HG02678 (cell line): Measurements from ENCODE around the gene PLAGL2.
"Not testable (repeated sequence)": the region's sequence is repeated elsewhere in the genome, so short reads cannot be mapped to it uniquely, and the experiment has no call there.

Source experiments
- ATAC-seq: cut with Tn5 transposase; IDR thresholded peaks from one replicate; pipeline ENCODE4 v1.9.1; 2021; ENCODE audit warnings: mild to moderate bottlenecking, moderate library complexity; ENCODE audit not compliant: unreplicated experiment

The PLAGL2 gene

GRCh38 chr20:32204205-32205109, 3.1 kb downstream of the PLAGL2 start:
- no peak for ATAC-seq

DNA sequence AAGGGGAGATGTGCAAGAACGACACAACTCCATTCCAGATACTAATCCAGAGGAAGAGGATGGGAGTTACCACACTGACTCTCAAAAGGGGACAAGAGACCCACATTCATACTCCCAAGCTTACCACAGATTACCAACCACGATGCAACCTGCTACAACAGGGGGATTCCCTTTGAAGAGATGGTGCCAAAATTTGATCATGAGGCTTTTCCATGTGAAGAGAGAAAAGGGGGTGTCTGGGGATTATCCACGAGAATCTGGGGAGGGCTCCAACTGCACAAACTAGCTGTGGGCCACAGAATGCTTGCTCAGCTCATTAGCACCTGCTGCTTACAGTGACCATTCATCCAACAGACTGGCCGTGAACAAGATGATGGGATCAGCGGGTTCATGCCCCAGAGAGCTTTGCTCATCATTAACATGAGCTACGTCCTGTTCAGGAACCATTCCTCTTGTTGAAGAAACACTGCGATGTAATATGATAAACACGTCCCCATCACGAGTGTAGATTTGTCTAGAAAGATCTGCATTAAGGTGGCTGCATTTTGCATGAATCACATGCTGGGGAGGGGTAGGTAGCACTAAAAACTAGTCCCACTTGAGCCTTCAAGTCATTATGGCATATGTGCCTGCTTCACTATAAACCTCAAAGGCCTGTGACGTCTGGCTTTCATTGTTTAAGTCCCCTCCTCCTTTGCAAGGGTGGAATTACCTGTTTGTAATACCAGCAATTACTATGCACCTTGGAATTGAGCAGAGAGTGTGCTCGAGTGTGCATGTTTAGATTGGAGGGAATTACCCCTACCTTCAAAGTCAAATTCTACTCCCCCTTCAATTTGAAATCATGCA, 4.0 kb downstream of the PLAGL2 start:
- no peak for ATAC-seq

DNA sequence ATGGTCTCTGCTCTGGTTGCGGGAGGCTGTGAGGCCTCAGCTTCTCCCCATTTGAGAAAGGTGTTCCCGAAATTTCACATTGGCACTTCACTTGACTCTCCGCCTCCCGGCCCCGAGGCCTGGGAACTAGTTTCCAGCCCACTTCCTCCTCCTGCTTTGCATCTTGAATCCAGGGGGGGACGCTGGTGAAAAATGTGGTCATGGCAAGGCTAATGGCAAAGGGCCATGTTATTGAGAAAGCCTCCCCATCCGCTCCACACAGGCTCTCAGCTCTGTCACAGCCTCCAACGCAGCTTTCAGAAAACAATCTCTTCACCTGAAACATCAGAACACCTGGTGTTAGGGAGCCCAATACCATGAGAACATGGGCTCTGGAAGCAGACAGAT, 5.6 kb downstream of the PLAGL2 start:
- no peak for ATAC-seq

GRCh38 chr20:32201296-32201976, 6.1 kb downstream of the PLAGL2 start:
- ATAC-seq, result no peak

DNA sequence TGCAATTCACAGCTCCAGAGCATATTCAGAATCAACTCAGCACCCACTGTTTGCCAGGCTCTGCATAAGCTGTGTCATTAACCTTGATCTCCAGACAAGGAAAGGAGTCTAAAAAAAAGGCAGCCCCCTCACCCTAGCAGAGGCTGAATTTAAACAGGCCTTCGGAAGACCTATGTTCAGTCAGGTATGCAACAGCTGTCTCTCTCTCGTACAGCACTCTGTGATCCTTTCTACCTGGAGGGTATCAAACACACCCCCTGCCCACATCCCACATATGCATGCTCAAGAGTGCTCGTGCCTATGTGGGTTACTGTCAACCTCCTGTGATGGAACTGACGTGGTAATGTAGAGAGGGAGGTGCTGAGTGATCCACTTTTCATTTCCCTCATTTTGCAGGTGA, 8.5 kb downstream of the PLAGL2 start:
- no peak for ATAC-seq

DNA sequence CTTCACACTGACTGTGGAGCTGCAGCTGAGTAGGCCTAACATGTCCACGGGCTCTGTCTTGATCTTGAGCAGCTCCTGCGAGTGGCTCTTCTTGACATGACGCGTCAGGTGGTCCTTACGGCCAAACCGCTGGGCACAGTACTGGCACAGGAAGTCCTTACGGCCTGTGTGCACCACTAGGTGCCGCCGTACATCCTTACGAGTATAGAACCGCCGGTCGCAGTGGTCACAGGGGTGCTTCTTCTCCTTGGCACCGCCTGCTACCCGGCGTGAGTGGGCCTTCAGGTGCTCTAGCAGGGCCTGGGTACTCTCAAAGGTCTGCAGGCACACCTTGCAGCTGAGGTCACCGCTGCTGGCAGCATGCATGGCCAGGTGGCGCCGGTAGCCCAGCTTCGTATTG, 10.4 kb downstream of the PLAGL2 start:
- not testable (repeated sequence) for ATAC-seq

DNA sequence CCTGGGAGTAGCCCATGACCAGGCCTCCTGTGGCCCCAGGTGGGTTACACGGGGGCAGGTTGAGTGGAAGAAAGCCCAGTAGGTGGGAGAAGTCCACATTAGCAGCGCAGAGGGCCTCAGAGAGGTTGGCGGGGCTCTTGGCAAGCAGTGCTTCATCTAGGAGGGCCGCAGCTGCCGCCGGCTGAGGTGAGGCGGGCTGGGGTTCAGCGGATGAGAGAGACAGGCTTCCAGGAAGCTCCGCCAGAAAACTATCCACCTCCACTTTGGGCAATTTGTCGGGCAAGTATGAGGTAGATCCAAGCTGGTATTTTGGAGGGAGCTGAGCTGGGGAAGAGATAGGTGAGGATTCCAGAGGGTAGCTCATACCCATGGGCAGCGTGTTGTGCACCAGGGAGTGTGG, 10.9 kb downstream of the PLAGL2 start:
- ATAC-seq, result not testable (repeated sequence)

DNA sequence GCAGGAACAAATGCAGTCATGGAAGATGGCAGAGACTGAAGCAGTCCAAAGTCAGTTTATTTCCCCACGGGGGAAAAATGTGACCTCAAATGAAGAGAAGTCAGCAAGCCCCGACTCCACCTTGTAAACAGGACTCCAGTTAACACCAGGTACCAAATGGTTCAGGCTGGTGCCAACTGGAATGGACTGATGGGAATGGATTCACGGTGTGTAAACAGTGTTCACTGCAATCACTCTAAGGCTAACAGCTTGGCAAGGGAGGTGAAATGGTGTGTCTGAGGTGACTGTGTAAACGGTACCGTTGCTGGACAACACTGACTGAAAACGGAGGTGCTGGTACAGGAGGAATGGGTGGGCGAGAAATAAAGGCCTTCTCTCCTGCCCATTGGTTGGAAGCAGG, 12.0 kb downstream of the PLAGL2 start:
- ATAC-seq, result no peak

DNA sequence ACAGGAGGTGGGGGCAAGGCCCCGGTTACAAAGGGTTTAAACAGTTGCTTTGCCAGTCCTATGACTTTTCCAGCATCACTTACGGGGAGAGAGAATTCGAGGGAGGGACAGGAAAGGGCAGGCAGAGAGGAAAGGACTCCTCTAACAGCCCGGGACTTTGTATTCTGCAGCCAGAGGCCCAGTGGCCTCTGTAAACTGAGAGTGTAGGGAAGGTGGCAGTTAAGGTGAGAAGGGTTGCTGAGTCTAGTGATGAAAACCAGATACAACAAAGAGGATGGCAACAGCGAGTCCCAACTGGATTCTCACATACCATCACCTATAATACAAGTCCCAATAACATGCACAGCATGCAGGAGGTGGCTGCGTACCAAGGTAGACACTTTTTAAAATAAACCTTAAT, 13.5 kb downstream of the PLAGL2 start:
- no peak for ATAC-seq

- ATAC-seq, result not testable (repeated sequence)
Observed at GRCh38 chr20:32193336-32193735, 14.2 kb downstream of the PLAGL2 start.

DNA sequence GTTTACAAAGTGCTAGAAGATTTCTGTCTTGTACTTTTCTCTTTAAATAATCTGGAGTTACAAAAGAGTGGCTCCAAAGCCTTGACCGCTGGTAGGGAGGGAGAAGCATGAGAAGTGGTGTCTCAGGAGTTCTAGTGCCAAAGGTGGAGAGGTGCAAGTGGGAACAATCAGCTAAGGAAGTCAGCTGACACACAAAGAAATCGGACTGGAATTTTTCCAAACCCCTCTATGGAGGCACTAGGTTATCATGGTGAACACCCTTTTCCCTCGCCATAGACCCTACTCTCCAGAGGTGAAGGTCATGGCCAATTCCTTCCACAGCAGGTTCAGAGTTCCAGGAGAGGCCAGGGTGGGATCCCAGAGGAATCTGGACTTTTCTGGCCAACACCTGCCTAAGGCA, 14.8 kb downstream of the PLAGL2 start:
- no peak for ATAC-seq

- no peak for ATAC-seq
Observed at GRCh38 chr20:32191873-32192272, 15.7 kb downstream of the PLAGL2 start.

DNA sequence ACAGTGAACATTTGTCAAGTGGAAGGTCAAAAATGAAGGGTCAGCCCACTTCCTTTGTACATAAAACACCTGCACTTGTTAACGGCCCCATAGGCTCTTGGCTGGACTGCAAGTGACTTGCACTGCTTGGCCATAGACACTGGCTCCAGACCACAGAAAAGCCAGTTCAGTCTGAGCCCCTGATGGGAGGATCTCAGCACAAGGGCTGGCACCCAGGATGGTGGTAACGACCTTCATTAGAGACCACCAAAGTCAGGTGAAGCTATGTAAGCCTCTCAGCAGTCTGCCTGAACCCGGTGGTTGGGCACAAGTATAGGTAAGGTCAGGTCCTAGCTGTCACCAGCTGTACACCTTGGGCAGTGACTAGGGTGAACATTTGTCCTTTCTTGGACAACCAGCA, 16.1 kb downstream of the PLAGL2 start:
- no peak for ATAC-seq

DNA sequence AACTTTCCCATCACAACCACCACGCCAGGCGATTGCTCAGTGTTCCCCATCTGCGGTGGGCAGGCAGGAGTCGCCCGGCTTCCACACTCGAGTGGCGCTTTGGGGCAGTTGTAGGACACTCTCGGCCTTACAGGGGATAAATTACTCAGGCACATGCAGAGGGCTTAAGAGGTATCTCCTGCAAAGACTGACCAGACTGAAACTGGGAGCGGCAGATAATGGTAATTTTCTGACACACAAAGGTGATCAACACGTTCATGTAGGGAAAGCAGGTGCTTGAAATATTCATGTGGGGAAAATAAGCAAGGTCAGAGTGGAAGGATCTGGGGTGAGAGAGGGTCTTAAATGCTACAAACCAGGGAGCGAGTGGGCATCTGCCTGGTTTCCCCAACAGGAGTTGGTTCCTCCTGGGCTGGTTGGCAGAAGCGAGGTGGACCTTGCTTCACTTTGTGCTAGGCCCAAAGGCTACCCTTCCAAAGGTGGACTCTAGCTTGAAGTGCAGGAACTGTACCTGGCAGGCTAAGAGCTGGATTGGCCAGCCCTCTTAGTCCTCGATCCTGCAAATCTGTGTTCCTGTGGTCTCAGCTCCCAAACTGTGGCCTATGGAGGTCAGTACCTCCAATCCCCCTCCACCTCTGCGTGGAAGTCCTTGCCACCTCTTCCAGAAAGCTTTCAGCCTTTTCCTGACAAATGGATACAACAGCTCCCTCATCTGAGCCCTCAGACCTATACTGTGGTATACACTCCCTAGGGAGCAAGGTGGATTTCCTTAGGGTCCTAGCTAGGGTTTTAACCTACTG, 16.7 kb downstream of the PLAGL2 start:
- no peak for ATAC-seq

GRCh38 chr20:32189691-32190615, 17.6 kb downstream of the PLAGL2 start:
- ATAC-seq, result no peak

DNA sequence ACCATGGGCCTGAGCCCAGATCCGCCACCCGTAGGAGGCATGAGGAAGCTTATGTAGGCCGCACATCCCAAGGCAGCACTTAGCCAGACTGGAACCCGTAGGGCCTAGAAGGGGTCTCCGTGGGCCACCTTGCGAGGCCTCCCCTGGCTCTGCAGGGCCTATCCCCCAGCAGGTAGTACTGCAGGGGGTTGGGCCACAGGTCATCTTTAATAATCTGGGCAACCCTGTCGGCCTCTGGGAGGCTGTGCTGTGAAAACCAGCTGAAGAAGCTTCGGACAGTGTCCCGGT, 18.5 kb downstream of the PLAGL2 start:
- no peak for ATAC-seq

DNA sequence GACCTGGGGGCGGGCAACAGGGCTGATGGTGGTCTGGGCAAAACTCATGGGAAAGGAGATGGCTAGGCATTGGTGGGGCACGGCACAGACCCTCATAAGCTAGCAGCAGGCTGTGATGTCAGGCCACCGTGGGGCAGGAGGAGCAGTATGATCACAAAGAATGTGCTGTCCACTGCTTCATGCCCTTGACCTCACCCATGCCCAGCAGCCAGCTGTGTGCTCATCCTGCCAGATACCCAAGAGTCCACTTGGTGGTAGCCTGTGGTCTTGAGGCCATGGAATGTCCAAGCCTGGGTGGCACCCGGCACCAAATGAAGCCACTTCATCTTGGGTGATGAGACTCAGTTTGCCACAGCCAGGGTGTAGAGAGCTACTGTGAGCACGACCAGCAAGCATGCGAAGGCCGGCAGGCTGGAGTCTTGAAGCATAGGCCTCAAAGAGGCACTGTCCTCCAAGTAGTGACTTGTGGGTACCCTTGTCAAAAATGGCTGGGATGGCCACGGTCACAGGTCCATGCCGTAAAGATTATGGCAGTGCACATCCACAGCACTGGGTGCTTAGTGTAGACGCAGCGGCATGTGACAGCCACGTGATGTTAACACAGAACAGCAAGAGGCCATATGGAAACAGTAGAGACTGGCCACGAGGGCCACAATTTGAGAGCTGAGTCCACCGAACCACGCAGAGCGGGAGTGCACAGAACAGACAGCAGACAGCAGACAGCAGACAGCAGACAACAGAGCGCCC, 19.0 kb downstream of the PLAGL2 start:
- no peak for ATAC-seq

DNA sequence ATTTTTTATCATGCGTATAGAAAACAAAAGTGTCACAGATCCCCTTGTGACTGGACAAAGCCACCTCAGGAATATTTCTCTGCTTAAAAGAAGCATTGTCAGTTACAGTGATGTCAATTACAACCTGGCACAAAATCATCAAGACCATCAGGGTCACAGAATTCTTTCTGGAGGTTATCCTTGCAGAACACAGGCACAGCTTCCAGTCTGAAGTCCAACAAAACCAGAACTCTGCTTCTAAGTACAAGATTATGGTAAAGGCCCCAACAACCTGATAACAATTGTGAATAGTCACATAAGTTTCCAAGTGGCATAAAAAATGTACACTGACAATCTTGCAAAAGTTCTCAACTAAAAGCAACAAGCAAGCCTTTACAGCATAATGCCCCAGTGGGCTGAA, 21.0 kb downstream of the PLAGL2 start:
- ATAC-seq, result no peak

GRCh38 chr20:32184961-32185603, 22.5 kb downstream of the PLAGL2 start:
- no peak for ATAC-seq
